H1 (cell line): ENCODE results near the gene SRPX. TPM values are rescaled to one million over a fixed set of nuclear protein-coding genes. Genes with fewer than 3 reads are reported as not detected.

Source experiments
- CTCF ChIA-PET: fragments of 300-600 bp; sonication (Branson Sonifier 250); formaldehyde crosslinking; loops from one replicate; lab custom pipeline; 2021; ENCODE audit not compliant: partially characterized antibody; lab: Charles Lee
- POLR2A ChIA-PET: fragments of 300-600 bp; sonication (Branson Sonifier 250); formaldehyde crosslinking; loops from one replicate; lab custom pipeline; 2021; ENCODE audit warnings: inconsistent platforms; ENCODE audit not compliant: partially characterized antibody; lab: Charles Lee
- DNase-seq, 2 experiments: peaks; one replicate each; pipeline versions ENCODE4 v3.0.0 to v3.0.0-alpha.2; 2010 to 2022; ENCODE audit warnings: low spot score in 2 of 2, low read depth in 1 of 2, mixed read lengths in 1 of 2
- FAIRE-seq: peaks from 2 replicates; lab custom pipeline; 2011; peaks lifted over from hg19 to GRCh38; lab: Jason Lieb, UNC
- H2AFZ ChIP-seq: 2 replicates; pipeline ENCODE4 v1.8.1; 2012; ENCODE audit warnings: low read length, inconsistent platforms
- H2AK5ac ChIP-seq: 2 replicates; pipeline ENCODE4 v1.6.1; 2013; ENCODE audit warnings: low read depth, low read length
- H2BK120ac ChIP-seq: replicated peaks from 2 replicates; pipeline ENCODE3; 2013; ENCODE audit warnings: low read depth, low read length, inconsistent platforms
- H2BK12ac ChIP-seq: 2 replicates; pipeline ENCODE4 v1.6.1; 2013; ENCODE audit warnings: low read depth, low read length
- H2BK15ac ChIP-seq: 2 replicates; pipeline ENCODE4 v1.6.1; 2013; ENCODE audit warnings: low read length
- H2BK20ac ChIP-seq: 2 replicates; pipeline ENCODE4 v1.6.1; 2013; ENCODE audit warnings: low read length
- H2BK5ac ChIP-seq: 2 replicates; pipeline ENCODE4 v1.6.1; 2013; ENCODE audit warnings: low read depth, low read length
- H3K14ac ChIP-seq: 2 replicates; pipeline ENCODE4 v1.6.1; 2013; ENCODE audit warnings: inconsistent platforms; ENCODE audit not compliant: insufficient read length
- H3K18ac ChIP-seq: 2 replicates; pipeline ENCODE4 v1.6.1; 2013; ENCODE audit warnings: low read length; ENCODE audit errors: extremely low read depth
- H3K23ac ChIP-seq: 2 replicates; pipeline ENCODE4 v1.6.1; 2013; ENCODE audit warnings: inconsistent platforms; ENCODE audit not compliant: insufficient read length
- H3K23me2 ChIP-seq: 2 replicates; pipeline ENCODE4 v1.6.1; 2013; ENCODE audit warnings: low read depth, low read length
- H3K27ac ChIP-seq: 2 replicates; pipeline ENCODE4 v1.6.1; 2011; ENCODE audit warnings: low read depth, low read length, inconsistent platforms
- H3K27me3 ChIP-seq, 4 experiments: replicated peaks in 1 of 4; 1 replicate in 1 of 4; 2 replicates in 3 of 4; pipeline versions ENCODE4 v1.6.1 to v1.8.1; 2011 to 2013; ENCODE audit warnings: low read length in 3 of 4, mild to moderate bottlenecking in 3 of 4, inconsistent platforms in 2 of 4, mixed read lengths in 2 of 4, moderate library complexity in 1 of 4; ENCODE audit not compliant: control insufficient read depth in 3 of 4, insufficient read depth in 3 of 4; ENCODE audit errors: extremely low read depth in 1 of 4
- H3K36me3 ChIP-seq, 4 experiments: 2 replicates each; pipeline versions ENCODE4 v1.6.1 to v1.8.1; 2011 to 2013; ENCODE audit warnings: mild to moderate bottlenecking in 4 of 4, low read length in 3 of 4, moderate library complexity in 2 of 4, control low read depth in 1 of 4, inconsistent platforms in 1 of 4; ENCODE audit not compliant: insufficient read depth in 4 of 4, control insufficient read depth in 2 of 4
- H3K4ac ChIP-seq: replicated peaks from 2 replicates; pipeline ENCODE3; 2013; ENCODE audit warnings: low read length, low read depth, mixed read lengths, inconsistent platforms; ENCODE audit not compliant: insufficient read length
- H3K4me1 ChIP-seq, 4 experiments: replicated peaks in 1 of 4; 1 replicate in 1 of 4; 2 replicates in 3 of 4; pipeline versions ENCODE4 v1.6.1 to v1.8.1; 2011 to 2013; ENCODE audit warnings: low read length in 3 of 4, inconsistent platforms in 2 of 4, mixed read lengths in 1 of 4; ENCODE audit not compliant: insufficient read depth in 4 of 4, control insufficient read depth in 3 of 4
- H3K4me2 ChIP-seq, 2 experiments: 2 replicates each; pipeline versions ENCODE4 v1.6.1 to v1.8.1; 2011 to 2013; ENCODE audit warnings: low read depth in 2 of 2, low read length in 2 of 2, control low read depth in 1 of 2, inconsistent platforms in 1 of 2, mild to moderate bottlenecking in 1 of 2; ENCODE audit not compliant: insufficient read depth in 1 of 2
- H3K4me3 ChIP-seq, 4 experiments: fragments of 200-600, 300-600 bp in 1 of 4; sonication (generic), shearing (Covaris generic), sonication (Bioruptor Twin) in 1 of 4; 2 replicates each; pipeline versions ENCODE4 v1.5.1 to v1.8.1; 2011 to 2016; ENCODE audit warnings: low read length in 4 of 4, low read depth in 3 of 4, control low read depth in 2 of 4, inconsistent platforms in 2 of 4, mild to moderate bottlenecking in 2 of 4, mixed read lengths in 1 of 4, moderate library complexity in 1 of 4; ENCODE audit not compliant: insufficient read depth in 2 of 4; ENCODE audit errors: extremely low read depth in 1 of 4
- H3K56ac ChIP-seq: replicated peaks from 2 replicates; pipeline ENCODE3; 2013; ENCODE audit warnings: low read depth, mild to moderate bottlenecking, mixed read lengths, low read length, inconsistent platforms; ENCODE audit not compliant: insufficient read length
- H3K79me1 ChIP-seq: 2 replicates; pipeline ENCODE4 v1.6.1; 2013; ENCODE audit warnings: low read depth, low read length, control low read depth
- H3K79me2 ChIP-seq, 2 experiments: 2 replicates each; pipeline versions ENCODE4 v1.6.1 to v1.8.1; 2012 to 2013; ENCODE audit warnings: low read length in 2 of 2, mild to moderate bottlenecking in 2 of 2, inconsistent platforms in 1 of 2; ENCODE audit not compliant: insufficient read depth in 2 of 2, control insufficient read depth in 1 of 2
- H3K9ac ChIP-seq, 4 experiments: replicated peaks in 1 of 4; 1 replicate in 1 of 4; 2 replicates in 3 of 4; pipeline versions ENCODE4 v1.6.1 to v1.8.1; 2011 to 2013; ENCODE audit warnings: low read depth in 3 of 4, low read length in 3 of 4, control low read depth in 2 of 4, mild to moderate bottlenecking in 2 of 4, moderate library complexity in 2 of 4, inconsistent platforms in 1 of 4; ENCODE audit errors: extremely low read depth in 1 of 4
- H3K9me3 ChIP-seq, 2 experiments: 2 replicates each; pipeline versions ENCODE4 v1.6.1 to v1.8.1; 2012 to 2013; ENCODE audit warnings: mild to moderate bottlenecking in 2 of 2, moderate library complexity in 2 of 2, control low read depth in 1 of 2, inconsistent platforms in 1 of 2, low read depth in 1 of 2, low read length in 1 of 2, mixed read lengths in 1 of 2; ENCODE audit not compliant: insufficient read depth in 2 of 2
- H4K20me1 ChIP-seq, 2 experiments: replicated peaks in 1 of 2; 2 replicates each; pipeline versions ENCODE3 to v1.8.1; 2011 to 2013; ENCODE audit warnings: inconsistent platforms in 2 of 2, low read length in 2 of 2, mild to moderate bottlenecking in 1 of 2; ENCODE audit not compliant: insufficient read depth in 2 of 2, control insufficient read depth in 1 of 2
- H4K5ac ChIP-seq: 2 replicates; pipeline ENCODE4 v1.6.1; 2013; ENCODE audit warnings: low read length, low read depth, mixed read lengths, inconsistent platforms; ENCODE audit not compliant: insufficient read length
- H4K8ac ChIP-seq: 2 replicates; pipeline ENCODE4 v1.8.0; 2013; ENCODE audit warnings: mild to moderate bottlenecking, moderate library complexity, low read length, inconsistent platforms; ENCODE audit not compliant: insufficient read depth; ENCODE audit errors: extremely low read depth
- H4K91ac ChIP-seq: replicated peaks from 2 replicates; pipeline ENCODE3; 2013; ENCODE audit warnings: low read length, mixed read lengths, inconsistent platforms; ENCODE audit not compliant: insufficient read length
- RNF2 ChIP-seq: fragments of 200-900, 300-1000 bp; sonication (generic); IDR thresholded peaks from 2 replicates; pipeline ENCODE4 v1.7.1; 2016; ENCODE audit warnings: borderline replicate concordance, low read depth, mild to moderate bottlenecking, antibody characterized with exemption, low read length; ENCODE audit not compliant: poor library complexity, severe bottlenecking; ENCODE audit errors: missing control alignments
- WGBS, 2 experiments: shearing (Covaris generic) in 1 of 2; methylation state at CpG; one replicate each; pipeline versions ENCODE4 v1.1.6 to v1.1.7; 2013 to 2015; ENCODE audit warnings: low lambda C conversion rate in 2 of 2, mixed read lengths in 2 of 2, inconsistent platforms in 1 of 2, low coverage in 1 of 2, missing lambda C conversion rate in 1 of 2; ENCODE audit not compliant: insufficient replicate concordance in 2 of 2, insufficient coverage in 1 of 2, insufficient read length in 1 of 2; ENCODE audit errors: extremely low coverage in 1 of 2, missing lambda C conversion rate in 1 of 2; 5-methylcytosine and 5-hydroxymethylcytosine counted together
- polyA plus RNA-seq, 7 experiments: library from polyadenylated mRNA; depleted of rRNA in 3 of 7; stranded (reverse) in 5 of 7; unstranded in 2 of 7; fragments of >200 nt in 5 of 7; fragments of 200-250 nt in 2 of 7; gene quantifications; 1 replicate in 5 of 7; 2 replicates in 1 of 7; 4 replicates in 1 of 7; pipeline versions ENCODE4 v1.2.1 to v1.2.3, GENCODE V29; 2011 to 2013; ENCODE audit warnings: missing spikeins in 2 of 7, mixed read lengths in 2 of 7
- total RNA-seq: library from RNA; stranded (reverse); fragmentation: NEBNext Ultra II Directional; extraction: Animal tissue kit (Norgen Biotek cat#: 25700); gene quantifications from 2 replicates; pipeline ENCODE4 v1.2.1, GENCODE V29; 2021

SRPX gene
- total and polyA plus RNA-seq, 2 of the 8 experiments (the other 6 are each of a cell fraction or from before 2014, with no cell fraction given) = 7.6 to 10.4 TPM

DNA sequence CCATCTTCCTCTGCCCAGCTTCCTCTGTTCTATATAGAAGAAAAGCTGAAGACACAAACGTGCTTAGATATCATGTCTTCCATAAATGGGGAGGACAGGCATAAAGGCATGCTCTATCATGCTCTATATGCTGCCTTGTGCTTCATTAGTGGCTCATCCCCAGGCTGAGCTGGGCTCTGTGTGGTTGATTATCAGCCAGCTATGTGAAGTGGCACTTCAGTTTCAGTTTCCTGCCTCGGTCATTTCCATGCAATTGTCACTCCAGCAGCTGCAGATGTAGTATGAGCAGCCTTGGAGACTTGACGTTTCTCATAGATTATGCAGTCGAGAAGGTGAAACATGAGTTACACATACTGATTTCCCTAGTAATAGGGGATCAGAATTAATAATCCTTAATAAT, 108.1 kb downstream of the SRPX start:
- H3K23ac ChIP-seq = no peak overlapping the region
- POLR2A ChIA-PET = no interaction called here
- no peak overlapping the region for H3K14ac ChIP-seq
- no peaks in the 10 kb centered on the region for H3K27me3 ChIP-seq
- no peak for TF ChIP-seq RNF2
- no peak overlapping the region for H2BK120ac ChIP-seq
- H3K4me1 ChIP-seq = no peaks in the 10 kb centered on the region
- H4K5ac ChIP-seq = no peak overlapping the region
- no peak overlapping the region for H3K4ac ChIP-seq
- H3K9ac ChIP-seq = no peak overlapping the region
- WGBS, 2 experiments = 88% methylated on average over 4 of the region's 4 CpGs; no CpG with 5 or more reads in 1 of the 2 experiments
- no peaks in the 10 kb centered on the region for H3K23me2 ChIP-seq
- no peaks in the 10 kb centered on the region for H3K36me3 ChIP-seq
- H3K79me2 ChIP-seq = no peaks in the 10 kb centered on the region
- H3K4me2 ChIP-seq = no peak overlapping the region
- no peak overlapping the region for H2BK15ac ChIP-seq
- no peak overlapping the region for H3K56ac ChIP-seq
- no peak overlapping the region for H2AK5ac ChIP-seq
- no peak overlapping the region for H4K8ac ChIP-seq
- no peak for FAIRE-seq
- no peaks in the 10 kb centered on the region for H3K9me3 ChIP-seq
- H3K79me1 ChIP-seq = no peaks in the 10 kb centered on the region
- no peak for DNase-seq
- no peaks in the 10 kb centered on the region for H4K20me1 ChIP-seq
- CTCF ChIA-PET = interaction anchor here (1.4 to 1.5 kb wide), 3 partner anchors 9 to 186 kb away, joined by 3 to 4 read pairs (median 4); no protein-coding TSS in a partner anchor
- no peak overlapping the region for H2AFZ ChIP-seq
- no peak overlapping the region for H2BK20ac ChIP-seq
- no peak overlapping the region for H4K91ac ChIP-seq
- H3K18ac ChIP-seq = no peak overlapping the region
- no peak overlapping the region for H2BK5ac ChIP-seq
- no peak overlapping the region for H3K4me3 ChIP-seq
- H3K27ac ChIP-seq = no peak overlapping the region
- no peak overlapping the region for H2BK12ac ChIP-seq
